Muscle layer of colon (tissue), 2 donors: ENCODE results near the gene LMOD3.
A peak's percentile ranks its signal among the peaks of the same experiment; 100 is the strongest.

Experiments
- H3K27ac ChIP-seq: one replicate; pipeline ENCODE4 v1.7.0; 2013; ENCODE audit warnings: low read depth, mild to moderate bottlenecking, low read length, moderate library complexity
- H3K27me3 ChIP-seq, 2 donors: one replicate each; pipeline ENCODE4 v1.7.0; 2013; ENCODE audit warnings: low read length in 2 of 2, mild to moderate bottlenecking in 2 of 2; ENCODE audit not compliant: insufficient read depth in 2 of 2, control insufficient read depth in 1 of 2
- H3K36me3 ChIP-seq: one replicate; pipeline ENCODE4 v1.7.0; 2013; ENCODE audit warnings: mild to moderate bottlenecking, low read length; ENCODE audit not compliant: insufficient read depth
- H3K4me1 ChIP-seq: one replicate; pipeline ENCODE4 v1.7.0; 2013; ENCODE audit warnings: mild to moderate bottlenecking, low read length; ENCODE audit not compliant: insufficient read depth
- H3K4me3 ChIP-seq, 2 donors: one replicate each; pipeline ENCODE4 v1.7.0; 2013; ENCODE audit warnings: low read length in 2 of 2, low read depth in 1 of 2, mild to moderate bottlenecking in 1 of 2, moderate library complexity in 1 of 2
- H3K9ac ChIP-seq: one replicate; pipeline ENCODE4 v1.7.0; 2013; ENCODE audit warnings: low read length
- H3K9me3 ChIP-seq: one replicate; pipeline ENCODE4 v1.7.0; 2013; ENCODE audit warnings: mild to moderate bottlenecking, low read length
- donor health status: abdominal sarcoma.
- donor health status: Adenocarcinoma of cecum.

LMOD3 gene

DNA sequence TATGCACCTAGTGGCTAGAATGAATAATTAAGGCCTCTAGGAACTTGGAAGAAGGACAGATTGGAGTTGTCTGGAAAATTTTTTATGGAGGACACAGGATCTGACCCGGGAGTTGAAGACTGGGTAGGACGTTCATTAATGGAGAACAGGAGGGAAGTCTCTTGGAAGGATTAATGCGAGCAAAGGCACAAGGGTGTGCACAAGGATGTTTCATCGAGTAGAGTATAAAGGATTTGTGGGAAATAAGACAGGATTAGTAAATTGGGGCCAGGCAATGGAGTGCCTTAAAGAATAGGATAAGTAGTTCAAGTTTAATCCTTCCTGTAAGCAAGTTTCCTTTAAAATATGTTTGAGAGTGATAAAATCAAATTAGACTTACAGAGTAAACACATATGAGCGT is 14.6 kb downstream of the LMOD3 start:
- Histone ChIP-seq H3K4me3 (no peak overlapping the region), H3K36me3 (peaks cover 17% of the 10 kb centered on the region), H3K4me1 (peaks cover 12% of the 10 kb centered on the region), H3K9me3 (no peaks in the 10 kb centered on the region), H3K27ac (no peak overlapping the region), H3K9ac (no peak overlapping the region), H3K27me3 (no peaks in the 10 kb centered on the region)

DNA sequence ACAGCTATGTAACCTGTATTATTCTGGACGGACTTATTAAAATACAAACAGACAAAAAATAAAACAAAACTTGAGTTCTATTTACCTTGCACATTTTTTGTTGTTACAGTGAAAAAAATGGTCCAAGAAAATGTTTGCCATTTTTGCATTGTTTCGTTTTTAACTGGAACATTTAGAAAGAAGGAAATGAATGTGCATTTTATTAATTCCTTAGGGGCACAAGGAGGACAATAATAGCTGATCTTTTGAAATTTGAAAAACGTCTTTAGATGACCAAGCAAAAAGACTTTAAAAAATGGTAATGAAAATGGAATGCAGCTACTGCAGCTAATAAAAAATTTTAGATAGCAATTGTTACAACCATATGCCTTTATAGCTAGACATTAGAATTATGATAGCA is 17.1 kb downstream of the LMOD3 start:
- H3K36me3 ChIP-seq: peaks cover 30% of the 10 kb centered on the region

DNA sequence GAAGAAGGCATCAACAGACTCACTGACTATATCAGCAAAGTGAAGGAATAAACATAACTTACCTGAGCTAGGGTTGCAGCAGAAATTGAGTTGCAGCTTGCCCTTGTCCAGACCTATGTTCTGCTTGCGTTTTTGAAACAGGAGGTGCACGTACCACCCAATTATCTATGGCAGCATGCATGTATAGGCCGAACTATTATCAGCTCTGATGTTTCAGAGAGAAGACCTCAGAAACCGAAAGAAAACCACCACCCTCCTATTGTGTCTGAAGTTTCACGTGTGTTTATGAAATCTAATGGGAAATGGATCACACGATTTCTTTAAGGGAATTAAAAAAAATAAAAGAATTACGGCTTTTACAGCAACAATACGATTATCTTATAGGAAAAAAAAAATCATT is 17.8 kb downstream of the LMOD3 start:
- H3K27me3 ChIP-seq: no peaks in the 10 kb centered on the region
- no peak overlapping the region for H3K27ac ChIP-seq
- H3K36me3 ChIP-seq: peaks cover 30% of the 10 kb centered on the region
- H3K9me3 ChIP-seq: no peaks in the 10 kb centered on the region
- H3K4me1 ChIP-seq: peaks cover 12% of the 10 kb centered on the region
- no peak overlapping the region for H3K4me3 ChIP-seq
- no peak overlapping the region for H3K9ac ChIP-seq

More for the DNA sequence above, 17.1 kb downstream of the LMOD3 start:
- no peaks in the 10 kb centered on the region for H3K27me3 ChIP-seq
- peaks cover 12% of the 10 kb centered on the region for H3K4me1 ChIP-seq
- no peaks in the 10 kb centered on the region for H3K9me3 ChIP-seq
- no peak overlapping the region for H3K9ac ChIP-seq
- no peak overlapping the region for H3K27ac ChIP-seq
- H3K4me3 ChIP-seq: no peak overlapping the region

DNA sequence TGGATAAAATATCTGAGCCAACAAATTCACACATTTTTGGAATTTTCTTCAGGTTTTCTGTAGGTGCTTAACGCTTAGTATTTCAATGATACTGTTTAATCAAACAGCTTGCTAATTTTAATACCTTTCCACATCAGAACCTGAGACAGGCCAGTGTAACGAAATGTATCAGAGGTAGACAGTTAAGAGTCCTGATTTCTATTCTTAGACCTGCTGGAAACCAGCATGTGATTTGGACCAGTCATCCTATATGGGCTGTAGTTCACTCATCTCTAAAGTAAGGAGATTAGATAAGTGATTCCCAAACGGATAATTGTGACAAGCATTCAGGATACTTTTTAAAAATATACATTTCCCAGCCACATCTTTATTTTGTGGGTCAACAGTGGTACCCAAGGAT is 19.3 kb downstream of the LMOD3 start:
- H3K27ac ChIP-seq: no peak overlapping the region
- no peaks in the 10 kb centered on the region for H3K9me3 ChIP-seq
- H3K27me3 ChIP-seq: no peaks in the 10 kb centered on the region
- no peak overlapping the region for H3K9ac ChIP-seq
- H3K4me1 ChIP-seq: peaks cover 12% of the 10 kb centered on the region
- peaks cover 30% of the 10 kb centered on the region for H3K36me3 ChIP-seq
- no peak overlapping the region for H3K4me3 ChIP-seq

DNA sequence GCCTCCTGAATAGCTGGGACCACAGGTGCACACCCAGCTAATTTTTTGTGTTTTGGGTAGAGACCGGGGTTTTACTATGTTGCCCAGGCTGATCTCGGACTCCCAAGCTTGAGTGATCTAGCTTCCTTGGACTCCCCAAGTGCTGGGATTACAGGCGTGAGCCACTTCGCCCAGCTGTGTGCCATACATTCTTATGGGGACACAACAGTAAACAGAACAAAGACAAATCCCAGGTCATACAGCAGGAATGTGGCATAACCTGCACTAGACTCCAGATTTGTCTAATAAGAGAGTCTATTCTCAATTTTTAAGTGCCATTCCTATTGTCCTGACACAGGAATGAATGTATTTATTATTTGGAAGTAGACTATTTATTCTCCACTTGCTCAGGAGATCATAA is 20.0 kb downstream of the LMOD3 start:
- Histone ChIP-seq H3K27me3 (no peaks in the 10 kb centered on the region), H3K36me3 (peaks cover 30% of the 10 kb centered on the region), H3K27ac (no peak overlapping the region), H3K4me3 (no peak overlapping the region), H3K9me3 (no peaks in the 10 kb centered on the region), H3K9ac (no peak overlapping the region), H3K4me1 (peaks cover 16% of the 10 kb centered on the region)

DNA sequence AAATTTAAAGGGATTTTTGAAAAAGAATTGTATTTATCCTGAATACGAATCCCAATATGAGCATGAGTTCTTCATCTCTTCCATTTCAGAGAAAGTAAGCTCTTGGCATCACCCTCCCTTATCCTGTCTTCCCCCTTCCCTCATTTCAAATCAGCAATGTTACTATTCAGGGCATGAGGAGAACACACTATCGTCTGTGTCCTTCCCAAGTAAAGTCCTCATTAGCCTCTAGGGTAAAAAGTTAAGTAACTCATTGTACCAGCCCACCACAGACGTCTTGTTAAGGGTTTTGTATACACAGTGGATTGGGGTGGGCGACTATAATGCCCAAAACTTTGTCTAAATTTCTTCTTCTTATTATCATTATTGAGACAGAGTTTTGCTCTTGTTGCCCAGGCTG is 22.8 kb downstream of the LMOD3 start:
- Histone ChIP-seq H3K27ac (no peak overlapping the region), H3K27me3 (no peaks in the 10 kb centered on the region), H3K9ac (no peak overlapping the region), H3K4me3 (no peak overlapping the region), H3K36me3 (peaks cover 32% of the 10 kb centered on the region), H3K9me3 (no peaks in the 10 kb centered on the region), H3K4me1 (peaks cover 29% of the 10 kb centered on the region)

DNA sequence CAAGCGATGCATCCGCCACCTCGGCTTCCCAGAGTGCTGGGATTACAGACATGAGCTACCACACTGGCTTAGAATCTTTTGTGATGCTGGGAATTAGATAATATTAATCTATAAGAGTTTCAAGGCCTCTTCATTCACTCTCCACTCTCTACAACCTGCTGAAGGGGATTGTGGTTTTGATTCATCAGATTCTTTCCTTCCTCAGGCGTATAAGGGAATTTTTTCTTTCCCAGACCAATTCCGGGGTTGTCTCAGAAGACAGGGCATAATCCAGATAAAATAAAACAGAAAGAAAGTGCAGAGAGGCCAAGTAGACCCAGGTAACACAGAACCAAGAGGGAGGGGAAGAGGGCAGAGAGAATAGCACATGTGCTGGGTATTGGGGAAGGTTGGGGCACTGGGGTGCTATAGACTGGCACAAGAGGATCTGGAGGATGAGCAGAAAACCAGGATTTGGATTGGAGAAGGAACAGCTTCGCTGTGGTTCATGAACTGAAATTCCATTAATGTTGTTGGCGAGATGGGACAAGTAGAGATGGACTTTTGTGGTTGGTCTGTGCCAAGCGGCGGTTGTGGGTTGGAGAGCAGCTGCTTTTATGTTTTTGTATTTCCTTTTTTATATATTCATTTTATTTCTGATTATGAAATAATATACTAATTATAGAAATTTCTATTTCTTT is 24.8 kb downstream of the LMOD3 start:
- H3K27ac ChIP-seq: no peak overlapping the region
- H3K36me3 ChIP-seq: peaks cover 16% of the 10 kb centered on the region
- no peaks in the 10 kb centered on the region for H3K27me3 ChIP-seq
- no peak overlapping the region for H3K9ac ChIP-seq
- H3K9me3 ChIP-seq: no peaks in the 10 kb centered on the region
- peaks cover 50% of the 10 kb centered on the region for H3K4me1 ChIP-seq
- H3K4me3 ChIP-seq: no peak overlapping the region

DNA sequence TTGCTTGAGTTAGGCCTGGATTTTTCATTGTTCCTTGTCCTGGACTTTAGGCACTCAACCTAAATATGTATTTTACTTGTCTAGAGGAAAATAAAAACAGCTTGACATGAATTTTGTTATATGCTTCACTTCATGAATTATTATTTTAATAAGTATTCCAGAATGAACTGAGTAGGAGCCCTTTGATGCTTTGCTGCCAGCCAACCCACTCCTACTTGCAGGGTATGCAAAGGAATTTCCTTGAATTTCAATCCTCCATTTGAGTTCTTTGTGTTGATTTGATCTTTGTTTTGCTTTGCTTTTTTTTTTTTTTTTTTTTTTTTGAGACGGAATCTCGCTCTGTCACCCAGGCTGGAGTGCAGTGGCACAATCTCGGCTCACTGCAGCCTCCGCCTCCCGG is 26.1 kb downstream of the LMOD3 start:
- peaks cover 6% of the 10 kb centered on the region for H3K36me3 ChIP-seq
- no peak overlapping the region for H3K4me3 ChIP-seq
- H3K9ac ChIP-seq: no peak overlapping the region
- H3K9me3 ChIP-seq: no peaks in the 10 kb centered on the region
- H3K27ac ChIP-seq: no peak overlapping the region
- no peaks in the 10 kb centered on the region for H3K27me3 ChIP-seq
- peaks cover 62% of the 10 kb centered on the region for H3K4me1 ChIP-seq

DNA sequence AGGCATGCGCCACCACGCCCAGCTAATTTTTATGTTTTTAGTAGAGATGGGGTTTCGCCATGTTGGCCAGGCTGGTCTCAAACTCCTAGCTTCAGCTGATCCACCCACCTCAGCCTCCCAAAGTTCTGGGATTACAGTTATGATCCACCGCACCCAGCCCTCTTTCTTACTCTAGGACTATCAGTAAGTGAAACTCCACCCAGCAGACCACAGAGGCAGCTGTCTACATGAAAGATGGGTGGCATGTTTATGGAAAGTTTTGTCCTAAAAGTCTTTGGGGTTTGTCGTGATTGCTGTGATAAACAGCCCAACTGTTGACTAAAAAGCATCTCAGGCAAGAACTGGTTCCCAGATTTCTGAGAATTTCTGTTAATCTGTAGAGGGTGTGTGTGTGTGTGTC is 26.8 kb downstream of the LMOD3 start:
- Histone ChIP-seq H3K4me3 (no peak overlapping the region), H3K27me3 (no peaks in the 10 kb centered on the region), H3K36me3 (peaks cover 6% of the 10 kb centered on the region), H3K9ac (no peak overlapping the region), H3K27ac (no peak overlapping the region), H3K9me3 (no peaks in the 10 kb centered on the region), H3K4me1 (peaks cover 67% of the 10 kb centered on the region)

DNA sequence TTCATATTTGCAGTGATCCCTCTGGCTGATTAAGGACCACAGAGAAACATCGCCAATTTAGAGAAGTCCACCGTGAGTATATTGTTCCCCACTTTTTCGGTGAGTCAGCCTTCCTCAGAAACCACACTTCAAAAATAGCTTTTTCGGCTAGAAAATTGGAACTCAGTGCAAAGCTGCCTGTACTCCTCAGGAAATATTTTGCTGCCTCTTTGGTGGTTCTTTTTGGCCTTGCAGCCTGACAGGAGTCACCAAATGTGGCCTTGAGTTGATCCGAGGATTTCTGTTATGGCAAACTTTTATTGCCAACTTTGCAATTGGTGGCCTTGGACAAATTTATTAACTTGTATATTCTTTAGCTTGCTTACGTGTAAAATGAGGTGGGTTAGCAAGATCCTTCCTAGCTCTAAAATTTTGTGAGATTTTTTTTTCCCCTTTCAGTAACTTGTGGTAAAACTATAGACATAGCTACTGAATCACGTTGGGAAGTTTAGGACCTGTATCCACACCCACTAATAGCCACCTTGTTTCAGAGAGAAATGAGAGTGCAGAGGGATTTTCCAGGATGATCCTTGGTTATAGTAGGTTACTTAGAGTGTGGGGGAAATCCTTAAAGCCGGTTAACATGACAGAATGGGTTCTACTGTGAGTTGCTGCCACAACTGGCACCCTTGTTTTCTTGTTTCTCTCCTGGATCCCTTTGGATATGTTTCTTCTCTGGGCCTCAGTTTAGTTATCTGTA is 27.8 kb downstream of the LMOD3 start:
- Histone ChIP-seq H3K9ac (no peak overlapping the region), H3K4me3 (no peak overlapping the region), H3K27ac (peak overlapping the region; percentile 49), H3K9me3 (no peaks in the 10 kb centered on the region), H3K4me1 (peaks cover 77% of the 10 kb centered on the region), H3K27me3 (no peaks in the 10 kb centered on the region), H3K36me3 (peaks cover 6% of the 10 kb centered on the region)

DNA sequence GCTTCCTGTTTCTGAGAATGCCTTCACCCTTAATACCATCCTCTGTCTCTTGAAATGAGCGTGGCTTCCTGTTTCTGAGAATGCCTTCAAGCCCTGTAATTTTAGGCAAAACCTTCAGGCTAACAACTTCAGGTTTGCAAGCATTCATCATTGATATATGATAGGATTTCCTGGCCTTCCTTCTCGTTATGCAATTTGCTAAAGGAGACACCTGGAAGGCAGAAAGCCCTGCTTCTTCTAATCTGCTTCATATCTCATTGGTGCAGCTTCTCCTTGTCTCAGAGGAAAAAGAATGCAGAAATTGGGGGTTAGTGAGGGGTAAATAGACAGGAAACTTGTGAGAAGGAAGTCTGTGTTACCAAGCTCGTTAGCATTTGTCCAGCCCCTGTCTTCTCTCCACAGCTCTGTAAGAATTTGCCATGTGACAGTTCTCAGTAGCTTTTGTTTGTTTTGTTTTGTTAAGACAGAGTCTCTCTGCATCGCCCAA is 30.3 kb downstream of the LMOD3 start:
- Histone ChIP-seq H3K9me3 (no peaks in the 10 kb centered on the region), H3K4me1 (peaks cover 96% of the 10 kb centered on the region), H3K9ac (no peak overlapping the region), H3K4me3 (no peak overlapping the region), H3K27me3 (no peaks in the 10 kb centered on the region), H3K36me3 (peaks cover 6% of the 10 kb centered on the region), H3K27ac (peak overlapping the region; percentile 70)
